Measurements from ENCODE around the gene ABCD3.

- no peak for TF ChIP-seq ZNF513 (tag by site-specific recombination; IDR thresholded peaks at IDR 0.05)
- TF ChIP-seq ZNF473 (tag by site-specific recombination; IDR thresholded peaks at IDR 0.05), result no peak
- no peak for TF ChIP-seq ZNF585B (tag by site-specific recombination; IDR thresholded peaks at IDR 0.05)
- no peak for TF ChIP-seq ZNF704 (tag by site-specific recombination; IDR thresholded peaks at IDR 0.05)
- TF ChIP-seq ZNF223 (tag by site-specific recombination; IDR thresholded peaks at IDR 0.05), result no peak
- TF ChIP-seq IKZF3 (tag by site-specific recombination; IDR thresholded peaks at IDR 0.05), result no peak
- TF ChIP-seq CTCF (tag by site-specific recombination; IDR thresholded peaks at IDR 0.05), result no peak
- TF ChIP-seq ZNF426 (tag by site-specific recombination; IDR thresholded peaks at IDR 0.05), result no peak
Observed at GRCh38 chr1:94515296-94515947, 97.2 kb downstream of the ABCD3 start.
